ENCODE data around the gene HEATR5A.

Gene HEATR5A

GRCh38 chr14:31340297-31341063 is 79.9 kb downstream of the HEATR5A start:
- Histone ChIP-seq H2BK15ac (ENCODE audit: low read length) (no peak overlapping the region), H2BK5ac (ENCODE audit: low read length) (no peak overlapping the region), H3K4ac (ENCODE audit: low read length) (no peak overlapping the region), H3K4me1 (ENCODE audit: control insufficient read depth in 2 of 2, insufficient read depth in 1 of 2, low read depth in 1 of 2, low read length in 2 of 2) (no peaks in the 10 kb centered on the region), H3K23ac (ENCODE audit: low read depth, low read length, poor library complexity) (no peak overlapping the region), H3K27ac (replicated peaks; ENCODE audit: low read length) (no peak overlapping the region), H2BK12ac (ENCODE audit: low read length) (no peak overlapping the region), H2AFZ (ENCODE audit: low read length) (no peak overlapping the region), H3K4me3 (ENCODE audit: low read length in 2 of 2) (no peak overlapping the region), H2BK120ac (ENCODE audit: low read depth, low read length) (no peak overlapping the region), H3K9ac (ENCODE audit: low read depth, low read length, poor library complexity) (no peak overlapping the region), H3K36me3 (replicated peaks in 1 of 2; ENCODE audit: control insufficient read depth in 2 of 2, insufficient read depth in 2 of 2, low read length in 2 of 2) (peaks cover 0 to 21% of the 10 kb centered on the region in 2 donors), H3K79me1 (ENCODE audit: low read depth, low read length) (no peaks in the 10 kb centered on the region), H3K27me3 (ENCODE audit: control insufficient read depth in 3 of 3, insufficient read depth in 3 of 3, low read depth in 1 of 3, low read length in 3 of 3) (no peaks in the 10 kb centered on the region), H4K8ac (ENCODE audit: low read depth, low read length) (no peak overlapping the region), H3K14ac (ENCODE audit: low read length) (no peak overlapping the region), H3K18ac (ENCODE audit: low read length) (no peak overlapping the region), H4K91ac (ENCODE audit: low read depth, low read length, poor library complexity) (no peak overlapping the region), H3K4me2 (ENCODE audit: insufficient read depth, low read length, poor library complexity, severe bottlenecking) (no peak overlapping the region), H3K9me3 (replicated peaks in 1 of 2; ENCODE audit: control insufficient read depth in 2 of 2, insufficient read depth in 1 of 2, low read depth in 1 of 2, low read length in 2 of 2) (no peaks in the 10 kb centered on the region), H2AK5ac (ENCODE audit: low read depth, low read length) (no peak overlapping the region)
- WGBS, 2 donors (ENCODE audit: extremely low coverage in 2 of 2, insufficient read length in 2 of 2, insufficient replicate concordance in 1 of 2) = no CpG with 5 or more reads among the region's 5 CpGs
- no peak for DNase-seq (ENCODE audit: low spot score)

- no peak for DNase-seq (ENCODE audit: low spot score)
Measured at GRCh38 chr14:31339743-31340142, 80.6 kb downstream of the HEATR5A start.

GRCh38 chr14:31337331-31337730 is 83.0 kb downstream of the HEATR5A start:
- H3K9ac ChIP-seq (ENCODE audit: low read depth, low read length, poor library complexity) = no peak overlapping the region
- H3K79me1 ChIP-seq (ENCODE audit: low read depth, low read length) = no peaks in the 10 kb centered on the region
- H2BK12ac ChIP-seq (ENCODE audit: low read length) = no peak overlapping the region
- H3K4me2 ChIP-seq (ENCODE audit: insufficient read depth, low read length, poor library complexity, severe bottlenecking) = no peak overlapping the region
- no peaks in the 10 kb centered on the region for H3K27me3 ChIP-seq (ENCODE audit: control insufficient read depth in 3 of 3, insufficient read depth in 3 of 3, low read depth in 1 of 3, low read length in 3 of 3)
- H3K36me3 ChIP-seq (replicated peaks in 1 of 2; ENCODE audit: control insufficient read depth in 2 of 2, insufficient read depth in 2 of 2, low read length in 2 of 2) = peaks cover 0 to 7% of the 10 kb centered on the region in 2 donors
- H3K18ac ChIP-seq (ENCODE audit: low read length) = no peak overlapping the region
- no CpG with 5 or more reads among the region's 2 CpGs for WGBS, 2 donors (ENCODE audit: extremely low coverage in 2 of 2, insufficient read length in 2 of 2, insufficient replicate concordance in 1 of 2)
- H4K91ac ChIP-seq (ENCODE audit: low read depth, low read length, poor library complexity) = no peak overlapping the region
- no peak overlapping the region for H3K14ac ChIP-seq (ENCODE audit: low read length)
- H2BK5ac ChIP-seq (ENCODE audit: low read length) = no peak overlapping the region
- DNase-seq (ENCODE audit: low spot score) = no peak
- no peak overlapping the region for H3K27ac ChIP-seq (replicated peaks; ENCODE audit: low read length)
- no peak overlapping the region for H3K23ac ChIP-seq (ENCODE audit: low read depth, low read length, poor library complexity)
- no peak overlapping the region for H4K8ac ChIP-seq (ENCODE audit: low read depth, low read length)
- no peak overlapping the region for H2AK5ac ChIP-seq (ENCODE audit: low read depth, low read length)
- no peak overlapping the region for H3K4ac ChIP-seq (ENCODE audit: low read length)
- H2BK120ac ChIP-seq (ENCODE audit: low read depth, low read length) = no peak overlapping the region
- no peak overlapping the region for H2BK15ac ChIP-seq (ENCODE audit: low read length)
- peaks cover 0 to 4% of the 10 kb centered on the region in 2 donors for H3K9me3 ChIP-seq (replicated peaks in 1 of 2; ENCODE audit: control insufficient read depth in 2 of 2, insufficient read depth in 1 of 2, low read depth in 1 of 2, low read length in 2 of 2)
- H3K4me1 ChIP-seq (ENCODE audit: control insufficient read depth in 2 of 2, insufficient read depth in 1 of 2, low read depth in 1 of 2, low read length in 2 of 2) = no peaks in the 10 kb centered on the region
- no peak overlapping the region for H2AFZ ChIP-seq (ENCODE audit: low read length)
- no peak overlapping the region for H3K4me3 ChIP-seq (ENCODE audit: low read length in 2 of 2)

More at GRCh38 chr14:31339743-31340142, 80.6 kb downstream of the HEATR5A start:
- Histone ChIP-seq H4K91ac (ENCODE audit: low read depth, low read length, poor library complexity) (no peak overlapping the region), H3K9ac (ENCODE audit: low read depth, low read length, poor library complexity) (no peak overlapping the region), H3K36me3 (replicated peaks in 1 of 2; ENCODE audit: control insufficient read depth in 2 of 2, insufficient read depth in 2 of 2, low read length in 2 of 2) (peaks cover 0 to 17% of the 10 kb centered on the region in 2 donors), H3K14ac (ENCODE audit: low read length) (no peak overlapping the region), H2BK15ac (ENCODE audit: low read length) (no peak overlapping the region), H2AFZ (ENCODE audit: low read length) (no peak overlapping the region), H3K18ac (ENCODE audit: low read length) (no peak overlapping the region), H3K4me2 (ENCODE audit: insufficient read depth, low read length, poor library complexity, severe bottlenecking) (no peak overlapping the region), H3K79me1 (ENCODE audit: low read depth, low read length) (no peaks in the 10 kb centered on the region), H3K9me3 (replicated peaks in 1 of 2; ENCODE audit: control insufficient read depth in 2 of 2, insufficient read depth in 1 of 2, low read depth in 1 of 2, low read length in 2 of 2) (no peaks in the 10 kb centered on the region), H2BK12ac (ENCODE audit: low read length) (no peak overlapping the region), H2AK5ac (ENCODE audit: low read depth, low read length) (no peak overlapping the region), H3K4ac (ENCODE audit: low read length) (no peak overlapping the region), H3K27ac (replicated peaks; ENCODE audit: low read length) (no peak overlapping the region), H3K4me1 (ENCODE audit: control insufficient read depth in 2 of 2, insufficient read depth in 1 of 2, low read depth in 1 of 2, low read length in 2 of 2) (no peaks in the 10 kb centered on the region), H4K8ac (ENCODE audit: low read depth, low read length) (no peak overlapping the region), H3K27me3 (ENCODE audit: control insufficient read depth in 3 of 3, insufficient read depth in 3 of 3, low read depth in 1 of 3, low read length in 3 of 3) (no peaks in the 10 kb centered on the region), H3K23ac (ENCODE audit: low read depth, low read length, poor library complexity) (no peak overlapping the region), H3K4me3 (ENCODE audit: low read length in 2 of 2) (no peak overlapping the region), H2BK120ac (ENCODE audit: low read depth, low read length) (no peak overlapping the region), H2BK5ac (ENCODE audit: low read length) (no peak overlapping the region)

GRCh38 chr14:31336646-31337045 is 83.7 kb downstream of the HEATR5A start:
- Histone ChIP-seq H4K8ac (ENCODE audit: low read depth, low read length) (no peak overlapping the region), H2BK15ac (ENCODE audit: low read length) (no peak overlapping the region), H3K23ac (ENCODE audit: low read depth, low read length, poor library complexity) (no peak overlapping the region), H3K4me2 (ENCODE audit: insufficient read depth, low read length, poor library complexity, severe bottlenecking) (no peak overlapping the region), H2AFZ (ENCODE audit: low read length) (no peak overlapping the region), H4K91ac (ENCODE audit: low read depth, low read length, poor library complexity) (no peak overlapping the region), H3K27me3 (ENCODE audit: control insufficient read depth in 3 of 3, insufficient read depth in 3 of 3, low read depth in 1 of 3, low read length in 3 of 3) (no peaks in the 10 kb centered on the region), H3K4ac (ENCODE audit: low read length) (no peak overlapping the region), H3K14ac (ENCODE audit: low read length) (no peak overlapping the region), H3K36me3 (replicated peaks in 1 of 2; ENCODE audit: control insufficient read depth in 2 of 2, insufficient read depth in 2 of 2, low read length in 2 of 2) (peaks cover 0 to 6% of the 10 kb centered on the region in 2 donors), H2AK5ac (ENCODE audit: low read depth, low read length) (no peak overlapping the region), H3K4me3 (ENCODE audit: low read length in 2 of 2) (no peak overlapping the region), H3K4me1 (ENCODE audit: control insufficient read depth in 2 of 2, insufficient read depth in 1 of 2, low read depth in 1 of 2, low read length in 2 of 2) (no peaks in the 10 kb centered on the region), H2BK12ac (ENCODE audit: low read length) (no peak overlapping the region), H3K18ac (ENCODE audit: low read length) (no peak overlapping the region), H3K9me3 (replicated peaks in 1 of 2; ENCODE audit: control insufficient read depth in 2 of 2, insufficient read depth in 1 of 2, low read depth in 1 of 2, low read length in 2 of 2) (peaks cover 0 to 4% of the 10 kb centered on the region in 2 donors), H3K27ac (replicated peaks; ENCODE audit: low read length) (no peak overlapping the region), H3K79me1 (ENCODE audit: low read depth, low read length) (no peaks in the 10 kb centered on the region), H3K9ac (ENCODE audit: low read depth, low read length, poor library complexity) (no peak overlapping the region), H2BK120ac (ENCODE audit: low read depth, low read length) (no peak overlapping the region), H2BK5ac (ENCODE audit: low read length) (no peak overlapping the region)
- no peak for DNase-seq (ENCODE audit: low spot score)
- no CpG with 5 or more reads among the region's 4 CpGs for WGBS, 2 donors (ENCODE audit: extremely low coverage in 2 of 2, insufficient read length in 2 of 2, insufficient replicate concordance in 1 of 2)

Data from neuronal stem cell (in vitro differentiated cells).